Mesenchymal stem cell (in vitro differentiated cells and primary cell): Measurements from ENCODE around the gene MYO9B.

Experiments
- DNase-seq: peaks from one replicate; pipeline ENCODE4 v3.0.0-alpha.2; 2013
- H2AFZ ChIP-seq: one replicate; pipeline ENCODE4 v1.6.1; 2013; ENCODE audit warnings: low read depth, mild to moderate bottlenecking, control low read depth, inconsistent platforms, low read length, moderate library complexity
- H2AK5ac ChIP-seq: 2 replicates; pipeline ENCODE4 v1.6.1; 2013; ENCODE audit warnings: low read length, moderate library complexity, mild to moderate bottlenecking, inconsistent platforms; ENCODE audit not compliant: severe bottlenecking
- H2BK120ac ChIP-seq: one replicate; pipeline ENCODE4 v1.6.1; 2013; ENCODE audit warnings: low read depth, mild to moderate bottlenecking, inconsistent platforms, low read length, moderate library complexity
- H2BK12ac ChIP-seq, 2 experiments: one replicate each; pipeline ENCODE4 v1.6.1; 2013; ENCODE audit warnings: inconsistent platforms in 2 of 2, low read length in 2 of 2, mild to moderate bottlenecking in 2 of 2, moderate library complexity in 2 of 2, control low read depth in 1 of 2
- H2BK15ac ChIP-seq: one replicate; pipeline ENCODE4 v1.6.1; 2013; ENCODE audit warnings: mild to moderate bottlenecking, low read depth, inconsistent platforms; ENCODE audit not compliant: poor library complexity, severe bottlenecking
- H2BK5ac ChIP-seq: 2 replicates; pipeline ENCODE4 v1.6.1; 2013; ENCODE audit warnings: low read depth, mild to moderate bottlenecking, low read length, control low read depth, inconsistent platforms; ENCODE audit not compliant: poor library complexity, severe bottlenecking
- H3K14ac ChIP-seq, 2 experiments: one replicate each; pipeline ENCODE4 v1.6.1; 2013; ENCODE audit warnings: inconsistent platforms in 2 of 2, low read length in 2 of 2, control low read depth in 1 of 2, mild to moderate bottlenecking in 1 of 2, moderate library complexity in 1 of 2
- H3K18ac ChIP-seq, 2 experiments: one replicate each; pipeline ENCODE4 v1.6.1; 2013; ENCODE audit warnings: inconsistent platforms in 2 of 2, low read length in 2 of 2, control low read depth in 1 of 2, low read depth in 1 of 2, mild to moderate bottlenecking in 1 of 2
- H3K23ac ChIP-seq, 2 experiments: one replicate each; pipeline ENCODE4 v1.6.1; 2013; ENCODE audit warnings: inconsistent platforms in 2 of 2, low read length in 2 of 2, mild to moderate bottlenecking in 2 of 2, moderate library complexity in 2 of 2, control low read depth in 1 of 2
- H3K27ac ChIP-seq: 2 replicates; pipeline ENCODE4 v1.5.1; 2013; ENCODE audit warnings: mild to moderate bottlenecking, moderate library complexity, low read length, control low read depth, inconsistent platforms; ENCODE audit not compliant: poor library complexity, severe bottlenecking
- H3K27me3 ChIP-seq, 2 experiments: 2 replicates each; pipeline versions ENCODE4 v1.6.1 to v1.7.0; 2013; ENCODE audit warnings: low read length in 2 of 2, mild to moderate bottlenecking in 2 of 2, moderate library complexity in 2 of 2, control low read depth in 1 of 2, inconsistent platforms in 1 of 2; ENCODE audit not compliant: control insufficient read depth in 1 of 2, insufficient read depth in 1 of 2
- H3K36me3 ChIP-seq, 2 experiments: 2 replicates each; pipeline versions ENCODE4 v1.6.1 to v1.7.0; 2013; ENCODE audit warnings: low read length in 2 of 2, control low read depth in 1 of 2, inconsistent platforms in 1 of 2, low read depth in 1 of 2, mild to moderate bottlenecking in 1 of 2; ENCODE audit not compliant: insufficient read depth in 2 of 2, control insufficient read depth in 1 of 2
- H3K4ac ChIP-seq, 2 experiments: one replicate each; pipeline ENCODE4 v1.6.1; 2013; ENCODE audit warnings: inconsistent platforms in 2 of 2, low read length in 2 of 2, mild to moderate bottlenecking in 2 of 2, moderate library complexity in 2 of 2, control low read depth in 1 of 2, low read depth in 1 of 2
- H3K4me1 ChIP-seq: 2 replicates; pipeline ENCODE4 v1.6.1; 2013; ENCODE audit warnings: low read depth, low read length, control low read depth; ENCODE audit not compliant: control insufficient read depth, insufficient read depth
- H3K4me2 ChIP-seq: 2 replicates; pipeline ENCODE4 v1.6.1; 2013; ENCODE audit warnings: low read length, mild to moderate bottlenecking, inconsistent platforms; ENCODE audit not compliant: poor library complexity, severe bottlenecking
- H3K4me3 ChIP-seq, 2 experiments: 2 replicates each; pipeline versions ENCODE4 v1.5.1 to v1.7.0; 2013; ENCODE audit warnings: low read length in 2 of 2, mild to moderate bottlenecking in 2 of 2, control low read depth in 1 of 2, low read depth in 1 of 2; ENCODE audit not compliant: insufficient read depth in 1 of 2
- H3K79me1 ChIP-seq: replicated peaks from 2 replicates; pipeline ENCODE4 v1.6.1; 2013; ENCODE audit warnings: mild to moderate bottlenecking, control low read depth, low read length, inconsistent platforms; ENCODE audit not compliant: poor library complexity, severe bottlenecking
- H3K9ac ChIP-seq: 2 replicates; pipeline ENCODE4 v1.7.0; 2013; ENCODE audit warnings: mild to moderate bottlenecking, low read length, moderate library complexity
- H3K9me3 ChIP-seq: 2 replicates; pipeline ENCODE4 v1.7.0; 2013; ENCODE audit warnings: mild to moderate bottlenecking, low read length; ENCODE audit not compliant: control insufficient read depth
- H4K8ac ChIP-seq: one replicate; pipeline ENCODE4 v1.6.1; 2013; ENCODE audit warnings: inconsistent platforms, mild to moderate bottlenecking, low read length, moderate library complexity
- H4K91ac ChIP-seq: one replicate; pipeline ENCODE4 v1.6.1; 2013; ENCODE audit warnings: mild to moderate bottlenecking, low read length, inconsistent platforms
- WGBS: methylation state at CpG from one replicate; pipeline ENCODE4 v1.1.7; 2013; ENCODE audit warnings: mixed read lengths; 5-methylcytosine and 5-hydroxymethylcytosine counted together

Gene MYO9B

GRCh38 chr19:17088552-17088951 is 13.0 kb downstream of the MYO9B start:
- Histone ChIP-seq H4K8ac (no peak overlapping the region), H3K4ac (peak overlapping the region in 1 of 2 experiments; percentile 49), H2BK12ac (peak overlapping the region in 1 of 2 experiments; percentile 56), H2BK5ac (no peak overlapping the region), H3K27me3 (no peaks in the 10 kb centered on the region), H3K18ac (peak overlapping the region; percentile 1 to 58), H3K79me1 (peaks cover 17% of the 10 kb centered on the region), H2BK15ac (no peak overlapping the region), H3K4me2 (no peak overlapping the region), H3K14ac (no peak overlapping the region), H3K27ac (peak overlapping the region; percentile 86), H2AK5ac (peak overlapping the region; percentile 61), H3K4me1 (peaks cover 21% of the 10 kb centered on the region), H2BK120ac (no peak overlapping the region), H3K36me3 (peaks cover 32 to 37% of the 10 kb centered on the region in 2 experiments), H3K23ac (no peak overlapping the region), H3K9me3 (no peaks in the 10 kb centered on the region), H4K91ac (peak overlapping the region; percentile 44), H3K4me3 (no peak overlapping the region), H2AFZ (no peak overlapping the region), H3K9ac (no peak overlapping the region)
- WGBS: 63% methylated on average over 5 of the region's 5 CpGs
- DNase-seq: peak; percentile 54

- peak; percentile 55 for DNase-seq
- Histone ChIP-seq H2AK5ac (peak overlapping the region; percentile 71), H3K9me3 (no peaks in the 10 kb centered on the region), H3K4me3 (no peak overlapping the region), H4K8ac (peak overlapping the region; percentile 5), H3K79me1 (peaks cover 15% of the 10 kb centered on the region), H2BK120ac (peak overlapping the region; percentile 21), H3K4me1 (peaks cover 21% of the 10 kb centered on the region), H3K23ac (no peak overlapping the region), H3K9ac (no peak overlapping the region), H2BK5ac (no peak overlapping the region), H3K4ac (peak overlapping the region; percentile 43 to 59), H3K36me3 (peaks cover 32 to 42% of the 10 kb centered on the region in 2 experiments), H3K14ac (no peak overlapping the region), H2BK15ac (peak overlapping the region; percentile 73), H4K91ac (peak overlapping the region; percentile 70), H2AFZ (no peak overlapping the region), H3K18ac (peak overlapping the region; percentile 23 to 45), H2BK12ac (peak overlapping the region; percentile 8 to 70), H3K27me3 (no peaks in the 10 kb centered on the region), H3K4me2 (no peak overlapping the region), H3K27ac (peak overlapping the region; percentile 86)
- 72% methylated on average over 7 of the region's 9 CpGs for WGBS
Observed at GRCh38 chr19:17090583-17090982, 15.0 kb downstream of the MYO9B start.

- Histone ChIP-seq H2BK12ac (peak overlapping the region in 1 of 2 experiments; percentile 66), H3K4me1 (peaks cover 21% of the 10 kb centered on the region), H3K18ac (peak overlapping the region; percentile 88 to 94), H3K4ac (peak overlapping the region; percentile 46 to 73), H3K4me2 (no peak overlapping the region), H3K27me3 (no peaks in the 10 kb centered on the region), H2AK5ac (peak overlapping the region; percentile 9), H3K9ac (no peak overlapping the region), H3K4me3 (no peak overlapping the region), H3K27ac (no peak overlapping the region), H3K36me3 (peaks cover 26 to 37% of the 10 kb centered on the region in 2 experiments), H4K8ac (peak overlapping the region; percentile 35), H3K9me3 (no peaks in the 10 kb centered on the region), H2BK15ac (peak overlapping the region; percentile 96), H3K14ac (peak overlapping the region in 1 of 2 experiments; percentile 87), H2BK120ac (peak overlapping the region; percentile 4), H2AFZ (no peak overlapping the region), H2BK5ac (no peak overlapping the region), H3K79me1 (peaks cover 14% of the 10 kb centered on the region), H3K23ac (peak overlapping the region in 1 of 2 experiments; percentile 66), H4K91ac (peak overlapping the region; percentile 92)
- 79% methylated on average over 14 of the region's 15 CpGs for WGBS
- no peak for DNase-seq
Observed at GRCh38 chr19:17091758-17092333, 16.3 kb downstream of the MYO9B start.

- Histone ChIP-seq H3K18ac (no peak overlapping the region), H2BK120ac (no peak overlapping the region), H2BK12ac (no peak overlapping the region), H2AFZ (no peak overlapping the region), H3K4me3 (no peak overlapping the region), H3K23ac (no peak overlapping the region), H3K4me1 (peaks cover 23% of the 10 kb centered on the region), H3K9me3 (no peaks in the 10 kb centered on the region), H3K79me1 (peaks cover 10% of the 10 kb centered on the region), H2BK5ac (no peak overlapping the region), H3K9ac (no peak overlapping the region), H3K4me2 (no peak overlapping the region), H2AK5ac (no peak overlapping the region), H3K14ac (no peak overlapping the region), H3K27ac (no peak overlapping the region), H3K27me3 (no peaks in the 10 kb centered on the region), H4K91ac (no peak overlapping the region), H2BK15ac (no peak overlapping the region), H3K4ac (no peak overlapping the region), H3K36me3 (peaks cover 22 to 31% of the 10 kb centered on the region in 2 experiments), H4K8ac (no peak overlapping the region)
- no peak for DNase-seq
- 87% methylated on average over 2 of the region's 2 CpGs for WGBS
Observed at GRCh38 chr19:17092696-17093095, 17.1 kb downstream of the MYO9B start.
